B cell (primary cell): ENCODE results near the gene CDX1. TPM values are rescaled to one million over a fixed set of nuclear protein-coding genes. Genes with fewer than 3 reads are reported as not detected.

Experiments used
- ATAC-seq: fragments of 200-7000 bp; cut with Tn5 transposase; one replicate; pipeline ENCODE4 v1.10.0; 2021; ENCODE audit warnings: low read depth, mild to moderate bottlenecking, moderate number of reproducible peaks, moderate library complexity
- CTCF ChIA-PET: fragments of 350-600 bp; sonication (Branson Sonifier 250); formaldehyde crosslinking; loops from one replicate; lab custom pipeline; 2021; ENCODE audit warnings: antibody characterized with exemption, inconsistent platforms; lab: Charles Lee
- POLR2A ChIA-PET: fragments of 350-600 bp; sonication (Branson Sonifier 250); formaldehyde crosslinking; loops from one replicate; lab custom pipeline; 2021; ENCODE audit warnings: antibody characterized with exemption; lab: Charles Lee
- DNase-seq: peaks from one replicate; pipeline ENCODE4 v3.0.0; 2013
- H2AFZ ChIP-seq: 2 replicates; pipeline ENCODE4 v1.6.1; 2012; ENCODE audit warnings: mild to moderate bottlenecking, low read depth, low read length; ENCODE audit not compliant: insufficient read depth, poor library complexity, severe bottlenecking
- H3K27ac ChIP-seq, 2 donors: 1 replicate in 1 of 2; 2 replicates in 1 of 2; pipeline ENCODE4 v1.5.1; 2012 to 2013; ENCODE audit warnings: low read length in 2 of 2, mild to moderate bottlenecking in 2 of 2, moderate library complexity in 1 of 2
- H3K27me3 ChIP-seq, 4 experiments: fragments of 200-600 bp in 1 of 4; sonication (generic) in 1 of 4; replicated peaks in 1 of 4; 1 replicate in 2 of 4; 2 replicates in 2 of 4; pipeline versions ENCODE4 v1.6.1 to v1.7.0; 2013 to 2016; ENCODE audit warnings: low read length in 3 of 4, mild to moderate bottlenecking in 2 of 4, mixed read lengths in 1 of 4, moderate library complexity in 1 of 4; ENCODE audit not compliant: insufficient read depth in 4 of 4, control insufficient read depth in 3 of 4; ENCODE audit errors: control extremely low read depth in 1 of 4
- H3K36me3 ChIP-seq, 2 experiments: replicated peaks in 1 of 2; 1 replicate in 1 of 2; 2 replicates in 1 of 2; pipeline versions ENCODE4 v1.6.1 to v1.7.1; 2013; ENCODE audit warnings: low read length in 1 of 2; ENCODE audit not compliant: insufficient read depth in 2 of 2, control insufficient read depth in 1 of 2; ENCODE audit errors: control extremely low read depth in 1 of 2, extremely low read depth in 1 of 2
- H3K4me1 ChIP-seq, 2 donors: fragments of 200-600 bp in 1 of 2; sonication (generic) in 1 of 2; 1 replicate in 1 of 2; 2 replicates in 1 of 2; pipeline versions ENCODE4 v1.5.1 to v1.6.1; 2013 to 2017; ENCODE audit warnings: low read length in 2 of 2; ENCODE audit not compliant: control insufficient read depth in 2 of 2, insufficient read depth in 2 of 2
- H3K4me2 ChIP-seq: replicated peaks from 2 replicates; pipeline ENCODE3; 2012; ENCODE audit warnings: mild to moderate bottlenecking, low read depth, low read length; ENCODE audit not compliant: poor library complexity, severe bottlenecking
- H3K4me3 ChIP-seq, 5 experiments: fragments of 200-600 bp in 1 of 5; sonication (generic) in 1 of 5; 1 replicate in 3 of 5; 2 replicates in 2 of 5; pipeline versions ENCODE4 v1.5.1 to v1.7.0; 2011 to 2016; ENCODE audit warnings: low read length in 4 of 5, mild to moderate bottlenecking in 4 of 5, low read depth in 2 of 5, control low read depth in 1 of 5, moderate library complexity in 1 of 5; ENCODE audit not compliant: insufficient read depth in 1 of 5; ENCODE audit errors: control extremely low read depth in 1 of 5, extremely low read depth in 1 of 5
- H3K79me2 ChIP-seq: fragments of 200-600 bp; sonication (generic); one replicate; pipeline ENCODE4 v1.6.0; 2016; ENCODE audit warnings: low read length; ENCODE audit not compliant: control insufficient read depth, insufficient read depth
- H3K9ac ChIP-seq: fragments of 200-600 bp; sonication (generic); 2 replicates; pipeline ENCODE4 v1.6.1; 2017; ENCODE audit warnings: mild to moderate bottlenecking, low read length, moderate library complexity
- H3K9me3 ChIP-seq, 3 donors: one replicate each; pipeline versions ENCODE4 v1.6.1 to v1.7.1; 2013; ENCODE audit warnings: low read length in 2 of 3; ENCODE audit not compliant: control insufficient read depth in 2 of 3, insufficient read depth in 1 of 3; ENCODE audit errors: control extremely low read depth in 1 of 3
- H4K20me1 ChIP-seq: 2 replicates; pipeline ENCODE4 v1.6.0; 2012; ENCODE audit warnings: mild to moderate bottlenecking, low read length; ENCODE audit not compliant: insufficient read depth, control insufficient read depth, poor library complexity, severe bottlenecking
- H3K27ac Mint-ChIP-seq: one replicate; pipeline ENCODE4 v1.8.0; 2021; ENCODE audit warnings: mixed read lengths
- H3K27me3 Mint-ChIP-seq: one replicate; pipeline ENCODE4 v1.8.0; 2021; ENCODE audit warnings: mixed read lengths
- H3K4me1 Mint-ChIP-seq: one replicate; pipeline ENCODE4 v1.8.0; 2021; ENCODE audit warnings: mixed read lengths
- H3K4me3 Mint-ChIP-seq: one replicate; pipeline ENCODE4 v1.8.0; 2021; ENCODE audit warnings: mixed read lengths
- H3K9me3 Mint-ChIP-seq: one replicate; pipeline ENCODE4 v1.8.0; 2022; ENCODE audit warnings: mixed read lengths; ENCODE audit not compliant: insufficient read depth
- EZH2 ChIP-seq: IDR thresholded peaks from 2 replicates; pipeline ENCODE4 v1.6.1; 2012; ENCODE audit warnings: borderline replicate concordance, low read depth, mild to moderate bottlenecking, moderate library complexity, low read length; ENCODE audit not compliant: insufficient read depth, poor library complexity, severe bottlenecking
- WGBS: methylation state at CpG from one replicate; pipeline ENCODE4 v1.1.5; 2013; ENCODE audit warnings: missing lambda C conversion rate; ENCODE audit not compliant: insufficient coverage; 5-methylcytosine and 5-hydroxymethylcytosine counted together
- intact Hi-C: fragments of 100-400 bp; cut with micrococcal nuclease; formaldehyde crosslinking; loops from one replicate; pipeline ENCODE4 v1.10.0; 2022
- polyA plus RNA-seq: library from polyadenylated mRNA; depleted of rRNA; stranded (reverse); fragments of >200 nt; gene quantifications from 2 replicates; pipeline ENCODE4 v1.2.3, GENCODE V29; 2012
- total RNA-seq, 2 donors: library from RNA; stranded (reverse); fragments of 120-200 nt in 1 of 2; gene quantifications; 1 replicate in 1 of 2; 2 replicates in 1 of 2; pipeline versions ENCODE4 v1.2.3 to v1.2.4, GENCODE V29; 2013 to 2022
- TF ChIP-seq, protein P1 (sequence below): fragments of 200-600 bp; IDR thresholded peaks from one replicate; pipeline ENCODE4 v1.8.0; 2022; ENCODE audit warnings: antibody characterized with exemption, mild to moderate bottlenecking

The CDX1 gene
- total and polyA plus RNA-seq, 2 donors (not counting 1 experiment from before 2014, with no cell fraction given), result not detected

DNA sequence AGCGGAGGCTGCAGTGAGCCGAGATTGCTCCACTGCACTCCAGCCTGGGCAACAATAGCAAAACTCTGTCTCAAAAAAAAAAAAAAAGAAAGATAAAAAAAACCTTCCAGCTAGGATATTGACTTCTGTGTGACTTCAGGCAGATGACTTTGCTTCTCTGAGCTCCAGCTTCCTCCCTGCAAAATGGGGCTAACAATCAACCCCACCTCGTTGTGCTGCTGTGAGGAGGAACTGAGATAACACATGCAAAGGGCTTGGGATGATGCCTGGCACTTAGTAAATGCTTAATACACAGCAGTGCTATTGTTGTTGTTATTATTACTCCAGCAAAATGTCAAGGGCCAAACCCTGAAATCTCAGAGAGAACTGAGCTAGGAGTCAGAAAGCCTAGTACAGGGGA lies 3.5 kb upstream of the CDX1 start:
- H3K27me3 Mint-ChIP-seq, result peaks cover 19% of the 10 kb centered on the region
- H2AFZ ChIP-seq, result no peak overlapping the region
- POLR2A ChIA-PET, result no interaction called here
- no peaks in the 10 kb centered on the region for H3K79me2 ChIP-seq
- TF ChIP-seq EZH2, result no peak
- TF ChIP-seq, protein P1, sequence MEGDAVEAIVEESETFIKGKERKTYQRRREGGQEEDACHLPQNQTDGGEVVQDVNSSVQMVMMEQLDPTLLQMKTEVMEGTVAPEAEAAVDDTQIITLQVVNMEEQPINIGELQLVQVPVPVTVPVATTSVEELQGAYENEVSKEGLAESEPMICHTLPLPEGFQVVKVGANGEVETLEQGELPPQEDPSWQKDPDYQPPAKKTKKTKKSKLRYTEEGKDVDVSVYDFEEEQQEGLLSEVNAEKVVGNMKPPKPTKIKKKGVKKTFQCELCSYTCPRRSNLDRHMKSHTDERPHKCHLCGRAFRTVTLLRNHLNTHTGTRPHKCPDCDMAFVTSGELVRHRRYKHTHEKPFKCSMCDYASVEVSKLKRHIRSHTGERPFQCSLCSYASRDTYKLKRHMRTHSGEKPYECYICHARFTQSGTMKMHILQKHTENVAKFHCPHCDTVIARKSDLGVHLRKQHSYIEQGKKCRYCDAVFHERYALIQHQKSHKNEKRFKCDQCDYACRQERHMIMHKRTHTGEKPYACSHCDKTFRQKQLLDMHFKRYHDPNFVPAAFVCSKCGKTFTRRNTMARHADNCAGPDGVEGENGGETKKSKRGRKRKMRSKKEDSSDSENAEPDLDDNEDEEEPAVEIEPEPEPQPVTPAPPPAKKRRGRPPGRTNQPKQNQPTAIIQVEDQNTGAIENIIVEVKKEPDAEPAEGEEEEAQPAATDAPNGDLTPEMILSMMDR, result no peak
- WGBS, result no CpG with 5 or more reads among the region's 3 CpGs
- H3K4me1 Mint-ChIP-seq, result peaks cover 18% of the 10 kb centered on the region
- ATAC-seq (no peak), DNase-seq (no peak)
- H4K20me1 ChIP-seq, result no peaks in the 10 kb centered on the region
- H3K4me3 ChIP-seq, result no peak overlapping the region
- no peak overlapping the region for H3K4me3 Mint-ChIP-seq
- no peaks in the 10 kb centered on the region for H3K9me3 ChIP-seq
- H3K9ac ChIP-seq, result no peak overlapping the region
- H3K4me2 ChIP-seq, result no peak overlapping the region
- H3K27ac Mint-ChIP-seq, result no peak overlapping the region
- intact Hi-C loops, result no loop called here
- no peak overlapping the region for H3K27ac ChIP-seq
- peaks cover 12 to 13% of the 10 kb centered on the region in 2 donors for H3K4me1 ChIP-seq
- CTCF ChIA-PET, result interaction anchor here (0.9 to 1.8 kb wide), 6 partner anchors 10 to 287 kb away, joined by 3 to 5 read pairs (median 4); no protein-coding TSS in a partner anchor
- peaks cover 0 to 14% (median 6%) of the 10 kb centered on the region in 4 experiments for H3K27me3 ChIP-seq
- no peaks in the 10 kb centered on the region for H3K9me3 Mint-ChIP-seq
- no peaks in the 10 kb centered on the region for H3K36me3 ChIP-seq

- CTCF ChIA-PET, result interaction anchor here (0.9 to 1.5 kb wide), 4 partner anchors 13 to 186 kb away, joined by 3 to 4 read pairs (median 4); no protein-coding TSS in a partner anchor
- 85% methylated on average over 13 of the region's 13 CpGs for WGBS
Measured at GRCh38 chr5:150163547-150164059, 3.0 kb upstream of the CDX1 start.

More at GRCh38 chr5:150163547-150164059, 3.0 kb upstream of the CDX1 start:
- no peak overlapping the region for H3K4me3 Mint-ChIP-seq
- ATAC-seq, result no peak
- Histone ChIP-seq H3K4me2 (no peak overlapping the region), H3K27me3 (peaks cover 0 to 19% (median 9%) of the 10 kb centered on the region in 4 experiments), H3K9ac (no peak overlapping the region), H3K79me2 (no peaks in the 10 kb centered on the region), H2AFZ (no peak overlapping the region), H3K9me3 (no peaks in the 10 kb centered on the region), H3K27ac (no peak overlapping the region), H3K4me3 (no peak overlapping the region), H4K20me1 (no peaks in the 10 kb centered on the region), H3K4me1 (peaks cover 12 to 13% of the 10 kb centered on the region in 2 donors), H3K36me3 (no peaks in the 10 kb centered on the region)
- no peak overlapping the region for H3K27ac Mint-ChIP-seq
- POLR2A ChIA-PET, result no interaction called here
- no peak for TF ChIP-seq EZH2
- TF ChIP-seq, protein P1, result no peak
- DNase-seq, result no peak
- peaks cover 18% of the 10 kb centered on the region for H3K4me1 Mint-ChIP-seq
- no peaks in the 10 kb centered on the region for H3K9me3 Mint-ChIP-seq
- intact Hi-C loops, result no loop called here
- peaks cover 25% of the 10 kb centered on the region for H3K27me3 Mint-ChIP-seq
